ENCODE measurements around the gene OR1J4. TPM values are rescaled to one million over a fixed set of nuclear protein-coding genes. Genes with fewer than 3 reads are reported as not detected.

The OR1J4 gene, protein sequence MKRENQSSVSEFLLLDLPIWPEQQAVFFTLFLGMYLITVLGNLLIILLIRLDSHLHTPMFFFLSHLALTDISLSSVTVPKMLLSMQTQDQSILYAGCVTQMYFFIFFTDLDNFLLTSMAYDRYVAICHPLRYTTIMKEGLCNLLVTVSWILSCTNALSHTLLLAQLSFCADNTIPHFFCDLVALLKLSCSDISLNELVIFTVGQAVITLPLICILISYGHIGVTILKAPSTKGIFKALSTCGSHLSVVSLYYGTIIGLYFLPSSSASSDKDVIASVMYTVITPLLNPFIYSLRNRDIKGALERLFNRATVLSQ
- total RNA-seq (2021) (not detected in 2 replicates), Bru-seq, nascent RNA (not detected), BruChase-seq, experiment 1, labeled RNA remaining after a 2-hour chase (not detected), BruChase-seq, experiment 2, labeled RNA remaining after a 6-hour chase (percentile 18 among the genes with signal in this experiment)
- long read RNA-seq = 0 reads

DNA sequence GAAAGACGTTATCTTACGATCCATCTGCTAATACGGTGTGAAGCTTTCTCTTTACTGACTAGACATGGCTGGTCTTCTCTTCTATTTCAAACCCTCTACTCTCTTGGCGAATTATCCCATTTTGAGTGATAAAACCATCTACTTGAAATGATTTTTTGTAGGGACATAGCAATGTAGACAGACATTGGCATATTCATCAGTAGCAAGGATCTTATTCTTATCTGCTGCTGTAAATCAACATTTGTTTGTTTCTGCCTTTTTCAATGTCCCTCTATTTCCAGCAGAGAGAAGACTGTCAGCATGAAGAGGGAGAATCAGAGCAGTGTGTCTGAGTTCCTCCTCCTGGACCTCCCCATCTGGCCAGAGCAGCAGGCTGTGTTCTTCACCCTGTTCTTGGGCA, at the start of gene OR1J4:
Gene OR1J4, plus strand, starts transcription at position 301 of the 400 bp plus-strand sequence. Its CDS starts 0 bp downstream, at position 301.
- intact Hi-C loops (cut with micrococcal nuclease; ENCODE audit: unreplicated experiment) = no loop called here
- H3K27ac ChIP-seq = no peak within 1 kb of the TSS
- no peak for DNase-seq
- no peaks in the 10 kb centered on the region for H3F3A ChIP-seq (ENCODE audit: insufficient read depth, low read depth)
- POLR2A ChIA-PET (ENCODE audit: unreplicated experiment) = no interaction called here
- no peaks in the 10 kb centered on the region for H3K36me3 ChIP-seq (ENCODE audit: low read depth)
- no peak within 1 kb of the TSS for H3K4me2 ChIP-seq
- H3K4me3 ChIP-seq = no peak within 1 kb of the TSS
- BruUV-seq (replicated peaks) = no TSS peak
- no peaks in the 10 kb centered on the region for H3K9me3 ChIP-seq (ENCODE audit: insufficient read depth, low read depth)
- no peaks in the 10 kb centered on the region for H3K9me2 ChIP-seq (ENCODE audit: insufficient read depth)
- no peaks in the 10 kb centered on the region for H3K79me2 ChIP-seq (ENCODE audit: low read depth)
- no peaks in the 10 kb centered on the region; the same call in 1 of the 2 replicates for H4K20me1 ChIP-seq (ENCODE audit: insufficient read depth)
- CTCF ChIA-PET = interaction anchor here (0.6 kb wide), 1 partner anchor 70 kb away, joined by 5 read pairs; no protein-coding TSS in a partner anchor
- no peak within 1 kb of the TSS for H2AFZ ChIP-seq
- H3K4me1 ChIP-seq (replicated peaks; ENCODE audit: insufficient read depth) = no peaks in the 10 kb centered on the region
- no peak for TF ChIP-seq EZH2 (IDR thresholded peaks at IDR 0.05; ENCODE audit: low read depth)
- TF ChIP-seq, protein P1, sequence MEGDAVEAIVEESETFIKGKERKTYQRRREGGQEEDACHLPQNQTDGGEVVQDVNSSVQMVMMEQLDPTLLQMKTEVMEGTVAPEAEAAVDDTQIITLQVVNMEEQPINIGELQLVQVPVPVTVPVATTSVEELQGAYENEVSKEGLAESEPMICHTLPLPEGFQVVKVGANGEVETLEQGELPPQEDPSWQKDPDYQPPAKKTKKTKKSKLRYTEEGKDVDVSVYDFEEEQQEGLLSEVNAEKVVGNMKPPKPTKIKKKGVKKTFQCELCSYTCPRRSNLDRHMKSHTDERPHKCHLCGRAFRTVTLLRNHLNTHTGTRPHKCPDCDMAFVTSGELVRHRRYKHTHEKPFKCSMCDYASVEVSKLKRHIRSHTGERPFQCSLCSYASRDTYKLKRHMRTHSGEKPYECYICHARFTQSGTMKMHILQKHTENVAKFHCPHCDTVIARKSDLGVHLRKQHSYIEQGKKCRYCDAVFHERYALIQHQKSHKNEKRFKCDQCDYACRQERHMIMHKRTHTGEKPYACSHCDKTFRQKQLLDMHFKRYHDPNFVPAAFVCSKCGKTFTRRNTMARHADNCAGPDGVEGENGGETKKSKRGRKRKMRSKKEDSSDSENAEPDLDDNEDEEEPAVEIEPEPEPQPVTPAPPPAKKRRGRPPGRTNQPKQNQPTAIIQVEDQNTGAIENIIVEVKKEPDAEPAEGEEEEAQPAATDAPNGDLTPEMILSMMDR (conservative IDR thresholded peaks at IDR 0.05) = no peak
- peaks cover 36% of the 10 kb centered on the region for H3K27me3 ChIP-seq (ENCODE audit: insufficient read depth, low read depth)

DNA sequence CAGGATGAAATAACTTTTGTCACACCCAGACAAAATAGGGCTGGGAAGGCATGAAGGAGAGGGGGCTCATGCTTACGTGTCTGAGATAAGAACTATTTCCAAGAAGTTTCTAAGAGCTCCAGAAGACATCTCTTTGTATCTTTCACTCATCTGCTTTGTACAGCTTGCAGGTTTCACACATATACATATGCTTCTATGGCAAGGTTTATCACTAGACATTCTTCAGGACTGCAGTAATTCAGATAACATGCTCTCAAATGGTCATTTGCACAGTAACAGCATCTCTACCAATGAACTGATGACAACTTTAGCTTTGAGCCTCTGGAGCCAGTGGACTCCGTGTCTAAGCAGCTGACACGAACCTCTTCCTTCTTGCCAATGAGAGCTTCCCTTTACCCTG, 44.4 kb upstream of the OR1J4 start:
- H3K4me3 ChIP-seq = no peak overlapping the region
- no peaks in the 10 kb centered on the region for H3K36me3 ChIP-seq (ENCODE audit: low read depth)
- intact Hi-C loops (cut with micrococcal nuclease; ENCODE audit: unreplicated experiment) = no loop called here
- H3K79me2 ChIP-seq (ENCODE audit: low read depth) = no peaks in the 10 kb centered on the region
- H3K9me2 ChIP-seq (ENCODE audit: insufficient read depth) = no peaks in the 10 kb centered on the region
- H3K4me1 ChIP-seq (replicated peaks; ENCODE audit: insufficient read depth) = no peaks in the 10 kb centered on the region
- no TSS peak for BruUV-seq (replicated peaks)
- CTCF ChIA-PET = interaction anchor here (0.5 kb wide), 1 partner anchor 1245 kb away, joined by 3 read pairs; no protein-coding TSS in a partner anchor
- H4K20me1 ChIP-seq (ENCODE audit: insufficient read depth) = no peaks in the 10 kb centered on the region
- H3K27ac ChIP-seq = no peak overlapping the region
- peaks cover 53% of the 10 kb centered on the region for H3K27me3 ChIP-seq (ENCODE audit: insufficient read depth, low read depth)
- no peak for TF ChIP-seq EZH2 (IDR thresholded peaks at IDR 0.05; ENCODE audit: low read depth)
- TF ChIP-seq, protein P1 (conservative IDR thresholded peaks at IDR 0.05) = no peak
- DNase-seq = no peak
- H3K4me2 ChIP-seq = no peak overlapping the region
- no peaks in the 10 kb centered on the region for H3K9me3 ChIP-seq (ENCODE audit: insufficient read depth, low read depth)
- no peaks in the 10 kb centered on the region for H3F3A ChIP-seq (ENCODE audit: insufficient read depth, low read depth)
- POLR2A ChIA-PET (ENCODE audit: unreplicated experiment) = no interaction called here
- H2AFZ ChIP-seq = no peak overlapping the region

DNA sequence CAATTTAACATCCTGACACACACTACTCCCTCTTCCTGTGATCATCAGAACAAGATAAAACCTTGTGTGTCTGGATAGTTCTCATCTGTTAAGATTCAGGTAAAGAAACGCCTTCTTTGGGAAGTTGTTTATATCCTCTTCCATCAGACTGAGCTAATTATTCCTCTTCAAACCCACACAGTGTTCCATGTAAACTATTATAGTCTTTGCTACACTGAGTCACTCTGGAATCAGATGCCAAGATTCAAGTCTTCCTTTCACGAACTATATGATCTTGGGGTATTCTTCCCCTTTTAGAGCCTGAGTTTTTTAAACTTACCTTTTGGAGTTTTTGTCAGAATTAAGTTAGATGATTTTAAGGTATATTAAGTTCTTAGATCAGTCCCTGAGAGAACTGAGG, 43.2 kb upstream of the OR1J4 start:
- ChIA-PET POLR2A (ENCODE audit: unreplicated experiment) (no interaction called here), CTCF (no interaction called here)
- intact Hi-C loops (cut with micrococcal nuclease; ENCODE audit: unreplicated experiment) = no loop called here
- Histone ChIP-seq H3K4me2 (no peak overlapping the region), H2AFZ (no peak overlapping the region), H3K4me3 (no peak overlapping the region), H3K79me2 (ENCODE audit: low read depth) (no peaks in the 10 kb centered on the region), H3K27ac (no peak overlapping the region), H4K20me1 (ENCODE audit: insufficient read depth) (no peaks in the 10 kb centered on the region), H3K36me3 (ENCODE audit: low read depth) (no peaks in the 10 kb centered on the region), H3K9me3 (ENCODE audit: insufficient read depth, low read depth) (no peaks in the 10 kb centered on the region), H3K9me2 (ENCODE audit: insufficient read depth) (no peaks in the 10 kb centered on the region), H3K4me1 (replicated peaks; ENCODE audit: insufficient read depth) (no peaks in the 10 kb centered on the region), H3F3A (ENCODE audit: insufficient read depth, low read depth) (no peaks in the 10 kb centered on the region), H3K27me3 (ENCODE audit: insufficient read depth, low read depth) (peaks cover 57% of the 10 kb centered on the region)
- BruUV-seq (replicated peaks) = no TSS peak
- no peak for DNase-seq
- TF ChIP-seq EZH2 (IDR thresholded peaks at IDR 0.05; ENCODE audit: low read depth) = no peak
- TF ChIP-seq, protein P1 (conservative IDR thresholded peaks at IDR 0.05) = no peak

Data from PC-9 (cell line).